ENCODE data around the gene MCMBP. TPM values are rescaled to one million over a fixed set of nuclear protein-coding genes. Genes with fewer than 3 reads are reported as not detected.
"Not testable (repeated sequence)": the region's sequence is repeated elsewhere in the genome, so short reads cannot be mapped to it uniquely, and the experiment has no call there.

The MCMBP gene
- total and polyA plus RNA-seq, 2 donors (not counting 1 experiment from before 2014, with no cell fraction given) = 40.6 to 63.4 TPM

- H3K4me1 ChIP-seq (ENCODE audit: control insufficient read depth, extremely low read depth, insufficient read depth, low read length); H3K4me2 ChIP-seq (ENCODE audit: extremely low read depth, insufficient read depth, low read length); H3K9ac ChIP-seq (ENCODE audit: insufficient read depth, low read length); H3K79me2 ChIP-seq (ENCODE audit: control insufficient read depth, insufficient read depth, low read length); H3K9me3 ChIP-seq (ENCODE audit: control insufficient read depth, insufficient read depth, low read depth, low read length); H3K27ac ChIP-seq (ENCODE audit: insufficient read depth, low read length); H4K20me1 ChIP-seq (ENCODE audit: control insufficient read depth, extremely low read depth, insufficient read depth, low read length); H3K27me3 ChIP-seq (ENCODE audit: control insufficient read depth, insufficient read depth, low read length); H3K4me3 ChIP-seq (replicated peaks in 1 of 4; ENCODE audit: control extremely low read depth in 1 of 4, insufficient read depth in 1 of 4, low read depth in 3 of 4, low read length in 4 of 4); H2AFZ ChIP-seq (ENCODE audit: low read length); H3K36me3 ChIP-seq (ENCODE audit: control insufficient read depth, insufficient read depth, low read length): not testable (repeated sequence)
- DNase-seq (ENCODE audit: low read depth in 2 of 2) = peak in 1 of 2 donors; percentile 33
Observed at GRCh38 chr10:119883901-119884611, 11.4 kb upstream of the MCMBP start.

- Histone ChIP-seq H3K4me2 (ENCODE audit: extremely low read depth, insufficient read depth, low read length) (no peak overlapping the region), H2AFZ (ENCODE audit: low read length) (no peak overlapping the region), H3K9ac (ENCODE audit: insufficient read depth, low read length) (no peak overlapping the region), H3K79me2 (ENCODE audit: control insufficient read depth, insufficient read depth, low read length) (no peaks in the 10 kb centered on the region), H3K9me3 (ENCODE audit: control insufficient read depth, insufficient read depth, low read depth, low read length) (no peaks in the 10 kb centered on the region), H3K4me1 (ENCODE audit: control insufficient read depth, extremely low read depth, insufficient read depth, low read length) (no peaks in the 10 kb centered on the region), H3K36me3 (ENCODE audit: control insufficient read depth, insufficient read depth, low read length) (no peaks in the 10 kb centered on the region), H4K20me1 (ENCODE audit: control insufficient read depth, extremely low read depth, insufficient read depth, low read length) (no peaks in the 10 kb centered on the region), H3K27me3 (ENCODE audit: control insufficient read depth, insufficient read depth, low read length) (no peaks in the 10 kb centered on the region), H3K4me3 (replicated peaks in 1 of 4; ENCODE audit: control extremely low read depth in 1 of 4, insufficient read depth in 1 of 4, low read depth in 3 of 4, low read length in 4 of 4) (no peak overlapping the region), H3K27ac (ENCODE audit: insufficient read depth, low read length) (no peak overlapping the region)
- no peak for TF ChIP-seq EZH2 (IDR thresholded peaks at IDR 0.05; ENCODE audit: low read length, missing control alignments)
- TF ChIP-seq CTCF (conservative IDR thresholded peaks at IDR 0.05 in 1 of 2, IDR thresholded peaks at IDR 0.05 in 1 of 2; ENCODE audit: low read depth in 1 of 2, low read length in 2 of 2) = no peak
- no peak for DNase-seq (ENCODE audit: low read depth in 2 of 2)
Observed at GRCh38 chr10:119878524-119878923, 5.9 kb upstream of the MCMBP start.

GRCh38 chr10:119872860-119873681 lies 428 bp upstream of the MCMBP start:
- peak overlapping the region; percentile 76 for H3K9ac ChIP-seq (ENCODE audit: insufficient read depth, low read length)
- peaks cover 43% of the 10 kb centered on the region for H3K79me2 ChIP-seq (ENCODE audit: control insufficient read depth, insufficient read depth, low read length)
- H3K4me2 ChIP-seq (ENCODE audit: extremely low read depth, insufficient read depth, low read length) = peak overlapping the region; percentile 93
- peak overlapping the region; percentile 77 for H3K27ac ChIP-seq (ENCODE audit: insufficient read depth, low read length)
- peak; percentile 80 to 83 for DNase-seq (ENCODE audit: low read depth in 2 of 2)
- H3K4me3 ChIP-seq (replicated peaks in 1 of 4; ENCODE audit: control extremely low read depth in 1 of 4, insufficient read depth in 1 of 4, low read depth in 3 of 4, low read length in 4 of 4) = peak overlapping the region; percentile 69 to 88 (median 74)
- TF ChIP-seq EZH2 (IDR thresholded peaks at IDR 0.05; ENCODE audit: low read length, missing control alignments) = no peak
- H2AFZ ChIP-seq (ENCODE audit: low read length) = peak overlapping the region; percentile 95
- no peaks in the 10 kb centered on the region for H3K36me3 ChIP-seq (ENCODE audit: control insufficient read depth, insufficient read depth, low read length)
- no peaks in the 10 kb centered on the region for H3K27me3 ChIP-seq (ENCODE audit: control insufficient read depth, insufficient read depth, low read length)
- H3K4me1 ChIP-seq (ENCODE audit: control insufficient read depth, extremely low read depth, insufficient read depth, low read length) = peaks cover 2% of the 10 kb centered on the region
- no peaks in the 10 kb centered on the region for H4K20me1 ChIP-seq (ENCODE audit: control insufficient read depth, extremely low read depth, insufficient read depth, low read length)
- no peaks in the 10 kb centered on the region for H3K9me3 ChIP-seq (ENCODE audit: control insufficient read depth, insufficient read depth, low read depth, low read length)

Measured in fibroblast of lung (primary cell).